SHP77 (cell line): ENCODE data around the gene IFT52.

Source experiments
- DNase-seq, 2 experiments: peaks; one replicate each; lab custom pipeline; 2025; lab: John Stamatoyannopoulos, UW

Gene IFT52

DNA sequence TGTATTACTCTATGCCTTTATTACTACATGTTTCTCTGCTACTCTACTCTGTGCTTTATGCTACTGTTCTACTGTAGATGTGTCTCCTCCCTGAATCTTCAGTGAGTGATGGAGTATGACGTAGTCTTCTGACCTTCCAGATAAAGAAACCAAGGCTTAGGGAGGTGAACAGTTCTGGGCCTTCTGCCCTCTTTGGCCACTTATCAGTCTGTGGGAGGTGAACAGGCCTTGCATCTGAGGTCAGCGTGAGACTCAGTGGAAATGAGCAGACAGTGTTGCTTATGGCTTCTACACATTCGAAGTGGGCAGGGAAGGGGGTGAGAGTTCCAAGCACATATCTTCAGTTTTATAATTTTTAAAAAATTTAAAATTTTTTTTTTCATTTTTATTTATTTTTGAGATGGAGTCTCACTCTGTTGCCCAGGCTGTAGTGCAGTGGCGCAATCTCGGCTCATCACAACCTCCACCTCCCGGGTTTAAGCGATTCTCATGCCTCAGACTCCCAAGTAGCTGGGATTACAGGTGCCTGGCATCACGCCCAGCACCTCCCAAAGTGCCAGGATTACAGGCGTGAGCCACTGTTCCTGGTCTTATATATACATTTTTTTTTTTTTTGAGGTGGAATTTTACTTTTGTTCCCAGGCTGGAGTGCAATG, 100.3 kb downstream of the IFT52 start:
- DNase-seq, result no peak

GRCh38 chr20:43691928-43692524, 101.3 kb downstream of the IFT52 start:
- peak in 1 of 2 experiments; percentile 16 for DNase-seq

DNA sequence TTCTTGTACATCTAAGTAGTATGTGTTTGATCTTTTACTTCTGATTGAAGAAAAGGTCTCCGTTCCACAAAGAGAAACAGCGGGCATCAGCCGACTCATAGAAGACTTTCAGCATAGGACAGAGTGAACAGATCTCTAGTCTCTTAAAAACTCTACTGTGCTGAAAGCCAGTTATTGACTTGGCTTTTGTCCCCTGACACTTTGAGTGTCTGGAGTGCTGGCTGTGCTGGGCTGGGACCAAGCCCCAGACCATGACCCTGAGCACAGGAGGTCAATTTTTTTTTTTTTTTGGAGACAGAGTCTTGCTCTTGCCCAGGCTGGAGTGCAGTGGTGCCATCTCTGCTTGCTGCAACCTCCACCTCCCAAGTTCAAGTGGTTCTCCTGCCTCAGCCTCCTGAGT, 104.0 kb downstream of the IFT52 start:
- DNase-seq, result no peak

- no peak for DNase-seq
These were observed 104.8 kb downstream of the IFT52 start for GRCh38 chr20:43695571-43695970.
